ENCODE results near the gene GRIK3. TPM values are rescaled to one million over a fixed set of nuclear protein-coding genes. Genes with fewer than 3 reads are reported as not detected.
"Not testable (repeated sequence)": the region's sequence is repeated elsewhere in the genome, so short reads cannot be mapped to it uniquely, and the experiment has no call there.

GRIK3 gene
- total RNA-seq, 1 donor from 2014 or later = not detected

GRCh38 chr1:36911561-36912364 is 122.6 kb downstream of the GRIK3 start:
- no peaks in the 10 kb centered on the region for H3K4me1 Mint-ChIP-seq (ENCODE audit: low read depth)
- no peaks in the 10 kb centered on the region for H3K27me3 Mint-ChIP-seq (ENCODE audit: insufficient read depth)
- intact Hi-C loops (cut with micrococcal nuclease) = no loop called here
- no peak overlapping the region for H3K27ac Mint-ChIP-seq
- H3K4me3 Mint-ChIP-seq = no peak overlapping the region
- H3K9me3 Mint-ChIP-seq = no peaks in the 10 kb centered on the region
- DNase-seq (ENCODE audit: low spot score) = no peak
- no peaks in the 10 kb centered on the region for H3K36me3 Mint-ChIP-seq (ENCODE audit: low read depth)

GRCh38 chr1:36910886-36911540 is 123.3 kb downstream of the GRIK3 start:
- no peaks in the 10 kb centered on the region for H3K4me1 Mint-ChIP-seq (ENCODE audit: low read depth)
- no peak overlapping the region for H3K27ac Mint-ChIP-seq
- H3K27me3 Mint-ChIP-seq (ENCODE audit: insufficient read depth) = peaks cover 1% of the 10 kb centered on the region

GRCh38 chr1:36909946-36910725 is 124.2 kb downstream of the GRIK3 start:
- Mint-ChIP-seq H3K27me3 (ENCODE audit: insufficient read depth) (peaks cover 1% of the 10 kb centered on the region), H3K9me3 (no peaks in the 10 kb centered on the region), H3K27ac (no peak overlapping the region), H3K4me1 (ENCODE audit: low read depth) (no peaks in the 10 kb centered on the region), H3K4me3 (no peak overlapping the region), H3K36me3 (ENCODE audit: low read depth) (no peaks in the 10 kb centered on the region)
- no peak for DNase-seq (ENCODE audit: low spot score)
- intact Hi-C loops (cut with micrococcal nuclease) = no loop called here

More at GRCh38 chr1:36910886-36911540, 123.3 kb downstream of the GRIK3 start:
- Mint-ChIP-seq H3K4me3 (no peak overlapping the region), H3K36me3 (ENCODE audit: low read depth) (no peaks in the 10 kb centered on the region), H3K9me3 (no peaks in the 10 kb centered on the region)
- no peak for DNase-seq (ENCODE audit: low spot score)
- intact Hi-C loops (cut with micrococcal nuclease) = no loop called here

- H3K4me1 Mint-ChIP-seq (ENCODE audit: low read depth); DNase-seq (ENCODE audit: low spot score); H3K9me3 Mint-ChIP-seq; H3K4me3 Mint-ChIP-seq; H3K36me3 Mint-ChIP-seq (ENCODE audit: low read depth); H3K27ac Mint-ChIP-seq; intact Hi-C loops (cut with micrococcal nuclease); H3K27me3 Mint-ChIP-seq (ENCODE audit: insufficient read depth): not testable (repeated sequence)
Measured at GRCh38 chr1:36909359-36909758, 125.0 kb downstream of the GRIK3 start.

DNA sequence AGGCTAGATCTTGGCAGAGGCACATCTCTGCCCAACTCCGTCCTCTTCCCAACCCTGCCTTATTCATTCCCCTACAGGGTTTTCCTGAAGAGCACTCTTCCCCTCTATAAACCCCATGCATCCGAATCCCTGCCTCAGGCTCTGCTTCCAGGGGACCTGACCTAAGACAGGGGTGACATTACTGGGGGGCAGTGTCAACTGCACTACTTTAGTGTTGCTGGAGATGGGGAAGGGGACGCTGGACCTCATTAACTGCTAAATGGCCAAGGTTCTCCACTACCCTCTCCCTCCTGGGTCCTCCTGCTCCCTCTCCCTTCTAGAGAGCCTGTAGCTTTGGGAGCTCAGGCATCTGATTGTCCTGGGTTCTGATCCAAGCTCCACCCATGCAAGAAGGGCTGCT is 126.2 kb downstream of the GRIK3 start:
- no peaks in the 10 kb centered on the region for H3K4me1 Mint-ChIP-seq (ENCODE audit: low read depth)
- no peaks in the 10 kb centered on the region for H3K9me3 Mint-ChIP-seq
- intact Hi-C loops (cut with micrococcal nuclease) = no loop called here
- no peak overlapping the region for H3K27ac Mint-ChIP-seq
- H3K27me3 Mint-ChIP-seq (ENCODE audit: insufficient read depth) = peaks cover 6% of the 10 kb centered on the region
- no peaks in the 10 kb centered on the region for H3K36me3 Mint-ChIP-seq (ENCODE audit: low read depth)
- no peak overlapping the region for H3K4me3 Mint-ChIP-seq
- DNase-seq (ENCODE audit: low spot score) = no peak

GRCh38 chr1:36906555-36906954 is 127.8 kb downstream of the GRIK3 start:
- H3K36me3 Mint-ChIP-seq (ENCODE audit: low read depth) = no peaks in the 10 kb centered on the region
- intact Hi-C loops (cut with micrococcal nuclease) = no loop called here
- H3K4me3 Mint-ChIP-seq = no peak overlapping the region
- no peaks in the 10 kb centered on the region for H3K9me3 Mint-ChIP-seq
- peaks cover 6% of the 10 kb centered on the region for H3K27me3 Mint-ChIP-seq (ENCODE audit: insufficient read depth)
- H3K27ac Mint-ChIP-seq = no peak overlapping the region
- H3K4me1 Mint-ChIP-seq (ENCODE audit: low read depth) = no peaks in the 10 kb centered on the region
- DNase-seq (ENCODE audit: low spot score) = no peak

DNA sequence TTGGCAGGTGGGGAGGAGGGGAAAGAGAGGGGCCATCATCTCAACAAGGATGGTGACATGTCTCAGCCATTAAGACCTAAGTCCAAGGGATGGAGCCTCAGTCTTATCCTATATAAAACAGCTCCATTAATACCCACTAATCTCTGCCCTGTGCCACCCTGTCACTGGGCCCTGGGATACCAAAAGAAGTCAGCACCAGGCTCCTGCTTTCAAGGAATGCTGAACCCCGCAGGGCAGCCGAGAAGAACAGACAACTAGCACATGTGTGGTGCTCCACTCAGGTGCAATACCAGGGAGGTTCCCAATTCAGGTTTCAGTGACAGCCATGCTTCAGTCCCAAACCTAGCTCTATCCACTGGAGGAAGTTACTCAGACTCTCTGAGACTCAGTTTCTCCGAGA is 128.4 kb downstream of the GRIK3 start:
- no peaks in the 10 kb centered on the region for H3K9me3 Mint-ChIP-seq
- H3K27ac Mint-ChIP-seq = no peak overlapping the region
- intact Hi-C loops (cut with micrococcal nuclease) = no loop called here
- peaks cover 6% of the 10 kb centered on the region for H3K27me3 Mint-ChIP-seq (ENCODE audit: insufficient read depth)
- no peaks in the 10 kb centered on the region for H3K4me1 Mint-ChIP-seq (ENCODE audit: low read depth)
- no peak overlapping the region for H3K4me3 Mint-ChIP-seq
- DNase-seq (ENCODE audit: low spot score) = no peak
- no peaks in the 10 kb centered on the region for H3K36me3 Mint-ChIP-seq (ENCODE audit: low read depth)

- H3K4me1 Mint-ChIP-seq (ENCODE audit: low read depth) = no peaks in the 10 kb centered on the region
- H3K9me3 Mint-ChIP-seq = no peaks in the 10 kb centered on the region
- DNase-seq (ENCODE audit: low spot score) = no peak
- no peaks in the 10 kb centered on the region for H3K36me3 Mint-ChIP-seq (ENCODE audit: low read depth)
- H3K27ac Mint-ChIP-seq = no peak overlapping the region
- intact Hi-C loops (cut with micrococcal nuclease) = no loop called here
- no peak overlapping the region for H3K4me3 Mint-ChIP-seq
- peaks cover 6% of the 10 kb centered on the region for H3K27me3 Mint-ChIP-seq (ENCODE audit: insufficient read depth)
Measured at GRCh38 chr1:36900128-36900527, 134.2 kb downstream of the GRIK3 start.

- H3K27me3 Mint-ChIP-seq (ENCODE audit: insufficient read depth); H3K9me3 Mint-ChIP-seq; H3K27ac Mint-ChIP-seq; DNase-seq (ENCODE audit: low spot score); H3K36me3 Mint-ChIP-seq (ENCODE audit: low read depth); H3K4me1 Mint-ChIP-seq (ENCODE audit: low read depth); intact Hi-C loops (cut with micrococcal nuclease); H3K4me3 Mint-ChIP-seq: not testable (repeated sequence)
Measured at GRCh38 chr1:36897813-36898212, 136.5 kb downstream of the GRIK3 start.

- Mint-ChIP-seq H3K36me3 (ENCODE audit: low read depth) (no peaks in the 10 kb centered on the region), H3K27me3 (ENCODE audit: insufficient read depth) (peaks cover 3% of the 10 kb centered on the region), H3K4me3 (no peak overlapping the region), H3K9me3 (no peaks in the 10 kb centered on the region), H3K4me1 (ENCODE audit: low read depth) (no peaks in the 10 kb centered on the region), H3K27ac (no peak overlapping the region)
- intact Hi-C loops (cut with micrococcal nuclease) = no loop called here
- DNase-seq (ENCODE audit: low spot score) = no peak
Measured at GRCh38 chr1:36894824-36895223, 139.5 kb downstream of the GRIK3 start.

DNA sequence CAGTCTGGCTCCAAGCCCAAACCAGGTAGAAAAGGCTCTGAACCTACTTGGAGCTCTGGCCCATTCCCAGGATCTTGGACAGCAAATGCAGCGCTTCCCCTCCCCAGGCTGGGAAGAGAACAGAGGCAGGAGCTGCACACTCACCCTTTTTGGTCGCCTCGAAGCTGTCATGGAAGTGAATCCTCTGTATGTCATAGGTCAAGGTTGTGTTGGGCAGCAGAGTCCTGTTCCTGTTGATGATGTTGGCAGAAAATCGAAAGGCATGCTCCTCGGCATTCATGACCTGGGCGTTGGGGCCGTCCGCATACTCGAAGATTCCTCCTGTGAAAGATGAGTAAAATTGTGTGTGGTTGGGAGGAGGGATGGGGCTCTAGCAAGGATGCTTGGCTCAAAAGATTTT is 143.5 kb downstream of the GRIK3 start:
- H3K27me3 Mint-ChIP-seq (ENCODE audit: insufficient read depth) = peaks cover 4% of the 10 kb centered on the region
- intact Hi-C loops (cut with micrococcal nuclease) = no loop called here
- H3K4me1 Mint-ChIP-seq (ENCODE audit: low read depth) = no peaks in the 10 kb centered on the region
- no peaks in the 10 kb centered on the region for H3K9me3 Mint-ChIP-seq
- DNase-seq (ENCODE audit: low spot score) = no peak
- no peak overlapping the region for H3K27ac Mint-ChIP-seq
- no peak overlapping the region for H3K4me3 Mint-ChIP-seq
- no peaks in the 10 kb centered on the region for H3K36me3 Mint-ChIP-seq (ENCODE audit: low read depth)

DNA sequence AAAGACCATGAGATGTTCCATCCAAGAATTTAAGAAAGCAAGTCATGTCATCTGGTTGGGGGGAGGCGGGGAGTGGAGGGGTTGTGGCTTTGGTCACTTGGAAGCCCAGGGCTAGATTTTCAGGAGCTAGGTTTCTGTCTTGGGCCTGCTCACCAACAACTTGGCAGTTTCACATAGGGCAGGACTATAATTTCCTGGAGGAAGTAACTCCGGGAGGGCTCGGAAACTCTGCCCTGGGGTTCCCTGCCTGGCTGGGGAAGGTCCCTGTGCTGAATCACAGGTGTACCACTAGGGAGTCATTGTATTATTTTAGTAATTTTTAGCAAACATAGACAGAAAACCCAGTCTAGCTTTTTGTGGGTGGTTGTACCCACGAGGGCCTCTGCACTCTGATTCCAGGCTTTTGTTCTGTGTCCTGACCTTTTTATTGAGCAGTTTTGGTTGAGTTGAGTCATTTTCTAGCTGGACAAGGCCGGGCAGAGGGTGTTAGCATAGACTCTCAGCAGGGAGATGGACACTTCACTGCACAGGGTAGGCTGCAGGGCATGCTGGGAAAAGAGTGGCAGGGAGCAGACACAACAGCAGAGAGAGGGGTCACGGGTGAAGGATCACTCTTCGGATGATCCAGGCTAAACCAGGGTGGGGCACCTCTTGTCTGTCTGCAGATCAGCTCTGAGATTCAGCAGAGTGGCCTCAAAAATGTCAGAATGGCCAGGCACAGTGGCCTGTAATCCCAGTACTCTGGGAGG is 144.7 kb downstream of the GRIK3 start:
- Mint-ChIP-seq H3K27me3 (ENCODE audit: insufficient read depth) (peaks cover 4% of the 10 kb centered on the region), H3K4me1 (ENCODE audit: low read depth) (no peaks in the 10 kb centered on the region), H3K27ac (no peak overlapping the region), H3K36me3 (ENCODE audit: low read depth) (no peaks in the 10 kb centered on the region), H3K4me3 (no peak overlapping the region), H3K9me3 (no peaks in the 10 kb centered on the region)
- intact Hi-C loops (cut with micrococcal nuclease) = no loop called here
- DNase-seq (ENCODE audit: low spot score) = no peak

Measured in activated T-helper 1 cell treated with anti-CD3 and anti-CD28 coated beads, Interleukin-12 subunit alpha, Interleukin-12 subunit beta, Interleukin-2, Interleukin-4 antibody, amounts not matched to agents 30 ng/mL and 10 ng/mL and 1 ng/mL, durations not matched to agents 14 hours and 24 hours and 36 hours (primary cell).